Measurements from ENCODE around the gene PLCD1. TPM values are rescaled to one million over a fixed set of nuclear protein-coding genes. Genes with fewer than 3 reads are reported as not detected.
"Not testable (repeated sequence)": the region's sequence is repeated elsewhere in the genome, so short reads cannot be mapped to it uniquely, and the experiment has no call there.

Gene PLCD1
- total RNA-seq, 1 experiment from 2014 or later: 7.9 TPM

DNA sequence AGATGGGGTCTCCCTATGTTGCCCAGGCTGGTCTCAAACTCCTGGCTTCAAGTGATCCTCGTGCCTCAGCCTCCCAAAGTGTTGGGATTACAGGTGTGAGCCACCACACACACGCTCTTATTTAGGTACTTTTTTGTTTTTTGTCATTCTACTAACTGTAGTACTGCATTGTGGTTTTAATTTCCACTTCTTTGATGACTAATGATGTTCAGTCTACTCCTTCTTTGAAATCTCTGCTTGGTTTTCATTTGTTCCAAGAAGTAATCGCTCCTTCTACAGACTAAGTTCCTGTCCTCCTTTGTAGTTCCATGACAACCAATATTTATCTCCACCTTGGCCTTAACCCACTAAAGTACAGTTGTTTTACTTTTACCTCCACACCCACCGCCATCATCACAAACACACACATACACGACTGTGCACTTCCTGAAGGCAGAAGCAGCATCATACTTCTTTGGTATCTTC, 9.0 kb upstream of the PLCD1 start:
- Histone ChIP-seq H3K36me3 (ENCODE audit: control insufficient read depth, insufficient read depth, low read length) (no peaks in the 10 kb centered on the region), H3K4me3 (ENCODE audit: low read depth, low read length) (peak overlapping the region; percentile 58), H3K4me1 (no peaks in the 10 kb centered on the region), H3K27me3 (replicated peaks; ENCODE audit: control insufficient read depth, insufficient read depth, low read length) (no peaks in the 10 kb centered on the region), H3K9me3 (no peaks in the 10 kb centered on the region)
- Mint-ChIP-seq H3K27ac (ENCODE audit: unreplicated experiment) (no peak overlapping the region), H3K27me3 (ENCODE audit: insufficient read depth, unreplicated experiment) (no peaks in the 10 kb centered on the region), H3K36me3 (ENCODE audit: insufficient read depth, unreplicated experiment) (peaks cover 7% of the 10 kb centered on the region), H3K4me1 (ENCODE audit: low read depth, unreplicated experiment) (peaks cover 13% of the 10 kb centered on the region), H3K4me3 (ENCODE audit: unreplicated experiment) (peak overlapping the region; percentile 57), H3K9me3 (ENCODE audit: unreplicated experiment) (no peaks in the 10 kb centered on the region)
- DNase-seq: no peak
- intact Hi-C loops (cut with micrococcal nuclease; ENCODE audit: unreplicated experiment): no loop called here
- POLR2A ChIA-PET: interaction anchor here (0.8 kb wide), 1 partner anchor 98 kb away, joined by 3 read pairs; the partner anchor contains the start of gene ACAA1
- TF ChIP-seq, protein P1, sequence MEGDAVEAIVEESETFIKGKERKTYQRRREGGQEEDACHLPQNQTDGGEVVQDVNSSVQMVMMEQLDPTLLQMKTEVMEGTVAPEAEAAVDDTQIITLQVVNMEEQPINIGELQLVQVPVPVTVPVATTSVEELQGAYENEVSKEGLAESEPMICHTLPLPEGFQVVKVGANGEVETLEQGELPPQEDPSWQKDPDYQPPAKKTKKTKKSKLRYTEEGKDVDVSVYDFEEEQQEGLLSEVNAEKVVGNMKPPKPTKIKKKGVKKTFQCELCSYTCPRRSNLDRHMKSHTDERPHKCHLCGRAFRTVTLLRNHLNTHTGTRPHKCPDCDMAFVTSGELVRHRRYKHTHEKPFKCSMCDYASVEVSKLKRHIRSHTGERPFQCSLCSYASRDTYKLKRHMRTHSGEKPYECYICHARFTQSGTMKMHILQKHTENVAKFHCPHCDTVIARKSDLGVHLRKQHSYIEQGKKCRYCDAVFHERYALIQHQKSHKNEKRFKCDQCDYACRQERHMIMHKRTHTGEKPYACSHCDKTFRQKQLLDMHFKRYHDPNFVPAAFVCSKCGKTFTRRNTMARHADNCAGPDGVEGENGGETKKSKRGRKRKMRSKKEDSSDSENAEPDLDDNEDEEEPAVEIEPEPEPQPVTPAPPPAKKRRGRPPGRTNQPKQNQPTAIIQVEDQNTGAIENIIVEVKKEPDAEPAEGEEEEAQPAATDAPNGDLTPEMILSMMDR (IDR thresholded peaks at IDR 0.05; ENCODE audit: insufficient read depth in 1 of 2, low read depth in 1 of 2, low read length in 1 of 2, severe bottlenecking in 1 of 2, unreplicated experiment in 1 of 2): no peak
- no TSS peak for BruUV-seq (replicated peaks)
- CTCF ChIA-PET: interaction anchor here (0.6 to 2.0 kb wide), 2 partner anchors 34 to 63 kb away, joined by 3 to 10 read pairs; no protein-coding TSS in a partner anchor

- Mint-ChIP-seq H3K27me3 (ENCODE audit: insufficient read depth, unreplicated experiment) (no peaks in the 10 kb centered on the region), H3K4me3 (ENCODE audit: unreplicated experiment) (no peak overlapping the region), H3K36me3 (ENCODE audit: insufficient read depth, unreplicated experiment) (peaks cover 7% of the 10 kb centered on the region), H3K4me1 (ENCODE audit: low read depth, unreplicated experiment) (peaks cover 13% of the 10 kb centered on the region), H3K9me3 (ENCODE audit: unreplicated experiment) (no peaks in the 10 kb centered on the region), H3K27ac (ENCODE audit: unreplicated experiment) (no peak overlapping the region)
- Histone ChIP-seq H3K9me3 (no peaks in the 10 kb centered on the region), H3K4me1 (no peaks in the 10 kb centered on the region), H3K36me3 (ENCODE audit: control insufficient read depth, insufficient read depth, low read length) (no peaks in the 10 kb centered on the region), H3K4me3 (ENCODE audit: low read depth, low read length) (no peak overlapping the region), H3K27me3 (replicated peaks; ENCODE audit: control insufficient read depth, insufficient read depth, low read length) (no peaks in the 10 kb centered on the region)
- intact Hi-C loops (cut with micrococcal nuclease; ENCODE audit: unreplicated experiment): no loop called here
- no TSS peak for BruUV-seq (replicated peaks)
- no peak for DNase-seq
- ChIA-PET POLR2A (no interaction called here), CTCF (no interaction called here)
- TF ChIP-seq, protein P1 (IDR thresholded peaks at IDR 0.05; ENCODE audit: insufficient read depth in 1 of 2, low read depth in 1 of 2, low read length in 1 of 2, severe bottlenecking in 1 of 2, unreplicated experiment in 1 of 2): no peak
Observed at GRCh38 chr3:38036906-38037305, 7.5 kb upstream of the PLCD1 start.

- no peak overlapping the region for H3K4me3 Mint-ChIP-seq (ENCODE audit: unreplicated experiment)
Observed at GRCh38 chr3:38036286-38036685, 6.8 kb upstream of the PLCD1 start.

DNA sequence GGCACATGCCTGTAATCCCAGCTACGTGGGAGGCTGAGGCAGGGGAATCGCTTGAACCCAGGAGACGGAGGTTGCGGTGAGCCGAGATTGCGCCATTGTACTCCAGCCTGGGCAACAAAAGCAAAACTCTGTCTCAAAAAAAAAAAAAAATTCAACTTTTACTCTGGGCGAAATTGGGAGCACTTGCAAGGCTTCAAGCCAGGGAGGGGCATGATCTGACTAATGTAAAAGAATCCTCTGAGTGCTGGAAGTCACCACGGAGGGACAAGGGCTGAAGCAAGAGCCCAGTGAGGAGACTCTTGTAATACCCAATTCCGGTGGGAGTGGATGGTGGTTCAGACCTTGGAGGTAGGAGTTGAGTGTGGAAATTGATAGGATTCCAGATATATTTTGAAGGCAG, 4.9 kb upstream of the PLCD1 start:
- POLR2A ChIA-PET; H3K27me3 ChIP-seq (replicated peaks; ENCODE audit: control insufficient read depth, insufficient read depth, low read length); CTCF ChIA-PET; H3K36me3 Mint-ChIP-seq (ENCODE audit: insufficient read depth, unreplicated experiment); H3K4me3 ChIP-seq (ENCODE audit: low read depth, low read length); H3K9me3 ChIP-seq; H3K9me3 Mint-ChIP-seq (ENCODE audit: unreplicated experiment); DNase-seq; H3K4me3 Mint-ChIP-seq (ENCODE audit: unreplicated experiment); H3K27ac Mint-ChIP-seq (ENCODE audit: unreplicated experiment); BruUV-seq (replicated peaks); H3K36me3 ChIP-seq (ENCODE audit: control insufficient read depth, insufficient read depth, low read length); intact Hi-C loops (cut with micrococcal nuclease; ENCODE audit: unreplicated experiment); H3K27me3 Mint-ChIP-seq (ENCODE audit: insufficient read depth, unreplicated experiment): not testable (repeated sequence)
- peaks cover 16% of the 10 kb centered on the region for H3K4me1 Mint-ChIP-seq (ENCODE audit: low read depth, unreplicated experiment)
- peaks cover 18% of the 10 kb centered on the region for H3K4me1 ChIP-seq

More at GRCh38 chr3:38036286-38036685, 6.8 kb upstream of the PLCD1 start:
- Histone ChIP-seq H3K9me3 (no peaks in the 10 kb centered on the region), H3K27me3 (replicated peaks; ENCODE audit: control insufficient read depth, insufficient read depth, low read length) (no peaks in the 10 kb centered on the region), H3K4me3 (ENCODE audit: low read depth, low read length) (no peak overlapping the region), H3K36me3 (ENCODE audit: control insufficient read depth, insufficient read depth, low read length) (no peaks in the 10 kb centered on the region), H3K4me1 (peaks cover 3% of the 10 kb centered on the region; the same call in 1 of the 2 replicates)
- intact Hi-C loops (cut with micrococcal nuclease; ENCODE audit: unreplicated experiment): no loop called here
- BruUV-seq (replicated peaks): no TSS peak
- no peak for DNase-seq
- CTCF ChIA-PET: no interaction called here
- Mint-ChIP-seq H3K27ac (ENCODE audit: unreplicated experiment) (no peak overlapping the region), H3K9me3 (ENCODE audit: unreplicated experiment) (no peaks in the 10 kb centered on the region), H3K4me1 (ENCODE audit: low read depth, unreplicated experiment) (peaks cover 14% of the 10 kb centered on the region), H3K36me3 (ENCODE audit: insufficient read depth, unreplicated experiment) (peaks cover 7% of the 10 kb centered on the region), H3K27me3 (ENCODE audit: insufficient read depth, unreplicated experiment) (no peaks in the 10 kb centered on the region)
- POLR2A ChIA-PET: no interaction called here
- TF ChIP-seq, protein P1 (IDR thresholded peaks at IDR 0.05; ENCODE audit: insufficient read depth in 1 of 2, low read depth in 1 of 2, low read length in 1 of 2, severe bottlenecking in 1 of 2, unreplicated experiment in 1 of 2): no peak

- H3K4me1 Mint-ChIP-seq (ENCODE audit: low read depth, unreplicated experiment): peaks cover 12% of the 10 kb centered on the region
- H3K9me3 Mint-ChIP-seq (ENCODE audit: unreplicated experiment); intact Hi-C loops (cut with micrococcal nuclease; ENCODE audit: unreplicated experiment); H3K27me3 Mint-ChIP-seq (ENCODE audit: insufficient read depth, unreplicated experiment); BruUV-seq (replicated peaks); H3K27ac Mint-ChIP-seq (ENCODE audit: unreplicated experiment); POLR2A ChIA-PET; H3K36me3 ChIP-seq (ENCODE audit: control insufficient read depth, insufficient read depth, low read length); H3K4me3 ChIP-seq (ENCODE audit: low read depth, low read length); H3K4me3 Mint-ChIP-seq (ENCODE audit: unreplicated experiment); DNase-seq; CTCF ChIA-PET; H3K9me3 ChIP-seq; H3K27me3 ChIP-seq (replicated peaks; ENCODE audit: control insufficient read depth, insufficient read depth, low read length); H3K36me3 Mint-ChIP-seq (ENCODE audit: insufficient read depth, unreplicated experiment): not testable (repeated sequence)
- H3K4me1 ChIP-seq: peaks cover 18% of the 10 kb centered on the region
Observed at GRCh38 chr3:38033586-38033985, 4.1 kb upstream of the PLCD1 start.
